HepG2 (cell line): ENCODE measurements around the gene LZTS2. TPM values are rescaled to one million over a fixed set of nuclear protein-coding genes. Genes with fewer than 3 reads are reported as not detected.

Experiments
- BORCS8-MEF2B ChIP-seq: sonication (generic); formaldehyde crosslinking; IDR thresholded peaks from 2 replicates; pipeline ENCODE4 v1.8.0; 2022; ENCODE audit warnings: mild to moderate bottlenecking, missing genetic modification reagents
- KDM5B ChIP-seq: sonication (generic); formaldehyde crosslinking; IDR thresholded peaks from 2 replicates; pipeline ENCODE4 v1.4.0; 2020; ENCODE audit warnings: missing genetic modification reagents, mild to moderate bottlenecking, borderline replicate concordance
- MNT ChIP-seq: fragments of 450-650 bp; IDR thresholded peaks from 2 replicates; pipeline ENCODE4 v1.6.1; 2016
- POGZ ChIP-seq: sonication (generic); formaldehyde crosslinking; IDR thresholded peaks from 2 replicates; pipeline ENCODE4 v1.4.0; 2020; ENCODE audit warnings: mild to moderate bottlenecking, missing genetic modification reagents
- SOX5 ChIP-seq: IDR thresholded peaks from 2 replicates; pipeline ENCODE4 v1.6.1; 2016; ENCODE audit warnings: borderline replicate concordance
- UBTF ChIP-seq: sonication (generic); formaldehyde crosslinking; IDR thresholded peaks from 2 replicates; pipeline ENCODE4 v1.4.0; 2020; ENCODE audit warnings: mild to moderate bottlenecking, missing genetic modification reagents
- ZBTB2 ChIP-seq: sonication (generic); formaldehyde crosslinking; IDR thresholded peaks from 2 replicates; pipeline ENCODE4 v1.8.0; 2022; ENCODE audit warnings: low read depth, missing genetic modification reagents
- ZNF253 ChIP-seq: sonication (generic); formaldehyde crosslinking; IDR thresholded peaks from 2 replicates; pipeline ENCODE4 v1.8.0; 2022; ENCODE audit warnings: mild to moderate bottlenecking, missing genetic modification reagents, borderline replicate concordance
- ZNF672 ChIP-seq: sonication (generic); formaldehyde crosslinking; IDR thresholded peaks from 2 replicates; pipeline ENCODE4 v1.8.1; 2022; ENCODE audit warnings: missing genetic modification reagents
- ZNF781 ChIP-seq: sonication (generic); formaldehyde crosslinking; IDR thresholded peaks from 2 replicates; pipeline ENCODE4 v1.5.1; 2020; ENCODE audit warnings: borderline replicate concordance, mild to moderate bottlenecking, missing genetic modification reagents; ENCODE audit errors: not compliant biosample characterization
- polyA plus RNA-seq, 8 experiments: library from polyadenylated mRNA; depleted of rRNA in 3 of 8; stranded (reverse) in 7 of 8; unstranded in 1 of 8; fragments of >200 nt; fragmentation: Illumina TruSeq in 4 of 8; extraction: Trizol in 4 of 8; gene quantifications; 2 replicates each; pipeline versions ENCODE4 v1.2.1 to v1.2.3, GENCODE V29; 2011 to 2016; ENCODE audit warnings: low read depth in 4 of 8, missing spikeins in 1 of 8, mixed read lengths in 1 of 8; ENCODE audit not compliant: insufficient read depth in 1 of 8
- total RNA-seq, 5 experiments: library from RNA; depleted of rRNA; stranded (reverse); fragments of >200 nt; fragmentation: Illumina TruSeq; extraction: Trizol; gene quantifications; 2 replicates each; pipeline ENCODE4 v1.2.3, GENCODE V29; 2016; ENCODE audit warnings: low read depth in 1 of 5

The LZTS2 gene
- total and polyA plus RNA-seq, 2 of the 13 experiments (the other 11 are each of a cell fraction or from before 2014, with no cell fraction given): 43.6 to 65.6 TPM

GRCh38 chr10:100984672-100985177 lies 14.9 kb upstream of the LZTS2 start (continued):
- 0 out of 2 replicates have a peak, but pooled peaks have one; percentile 32 for TF ChIP-seq UBTF
- TF ChIP-seq SOX5 (CRISPR knock-in tag): no peak
- 0 out of 2 replicates have a peak, but pooled peaks have one; percentile 24 for TF ChIP-seq ZBTB2
- 0 out of 2 replicates have a peak, but pooled peaks have one; percentile 46 for TF ChIP-seq ZNF672 (CRISPR knock-in tag)
- peak; percentile 83 for TF ChIP-seq MNT
- TF ChIP-seq ZNF781 (CRISPR knock-in tag): peak; percentile 25
- peak; percentile 28; the same call in 1 of the 2 replicates for TF ChIP-seq ZNF253 (CRISPR knock-in tag)
- TF ChIP-seq KDM5B: no peak
- TF ChIP-seq BORCS8-MEF2B (CRISPR knock-in tag): 0 out of 2 replicates have a peak, but pooled peaks have one; percentile 49
- no peak for TF ChIP-seq POGZ (CRISPR knock-in tag)
